HepG2 (cell line): ENCODE measurements around the gene CDC6. TPM values are rescaled to one million over a fixed set of nuclear protein-coding genes. Genes with fewer than 3 reads are reported as not detected.

Source experiments
- AHR ChIP-seq: IDR thresholded peaks from 2 replicates; pipeline ENCODE4 v1.6.1; 2018; ENCODE audit warnings: missing genetic modification reagents, missing compliant biosample characterization
- BRCA1 ChIP-seq: sonication (generic); formaldehyde crosslinking; IDR thresholded peaks from 2 replicates; pipeline ENCODE4 v1.4.0; 2020; ENCODE audit warnings: missing genetic modification reagents
- CHD4 ChIP-seq: fragments of 200-600 bp; sonication (generic); IDR thresholded peaks from 2 replicates; pipeline ENCODE4 v1.7.0; 2017; ENCODE audit warnings: mild to moderate bottlenecking, low read length, borderline replicate concordance
- HIC2 ChIP-seq: sonication (generic); formaldehyde crosslinking; IDR thresholded peaks from 2 replicates; pipeline ENCODE4 v1.9.0; 2022; ENCODE audit warnings: low read depth, missing genetic modification reagents
- HOXD1 ChIP-seq: sonication (generic); formaldehyde crosslinking; IDR thresholded peaks from 2 replicates; pipeline ENCODE4 v1.5.0; 2020; ENCODE audit warnings: missing genetic modification reagents
- IRF2 ChIP-seq: IDR thresholded peaks from 2 replicates; pipeline ENCODE4 v1.6.1; 2018; ENCODE audit warnings: missing genetic modification reagents, missing compliant biosample characterization
- KDM2A ChIP-seq: sonication (generic); formaldehyde crosslinking; IDR thresholded peaks from 2 replicates; pipeline ENCODE4 v1.4.0; 2020; ENCODE audit warnings: low read depth, missing genetic modification reagents, borderline replicate concordance
- KMT2B ChIP-seq: IDR thresholded peaks from 2 replicates; pipeline ENCODE4 v1.6.1; 2016; ENCODE audit warnings: missing genetic modification reagents, missing compliant biosample characterization
- MIER3 ChIP-seq: IDR thresholded peaks from 2 replicates; pipeline ENCODE4 v1.6.1; 2016; ENCODE audit warnings: missing compliant biosample characterization, borderline replicate concordance
- MXD3 ChIP-seq: IDR thresholded peaks from 2 replicates; pipeline ENCODE4 v1.6.1; 2016; ENCODE audit warnings: mild to moderate bottlenecking, missing biosample characterization, missing genetic modification reagents
- MXI1 ChIP-seq: IDR thresholded peaks from 3 replicates; pipeline ENCODE4 v1.6.1; 2012; ENCODE audit warnings: low read depth, low read length, inconsistent platforms, borderline replicate concordance
- MYC ChIP-seq: sonication (generic); formaldehyde crosslinking; IDR thresholded peaks from 2 replicates; pipeline ENCODE4 v1.9.0; 2021; ENCODE audit warnings: missing genetic modification reagents, borderline replicate concordance
- NR2F2 ChIP-seq: IDR thresholded peaks from 2 replicates; pipeline ENCODE4 v1.6.1; 2012; ENCODE audit warnings: low read depth, inconsistent platforms, borderline replicate concordance
- RARA ChIP-seq: IDR thresholded peaks from 2 replicates; pipeline ENCODE4 v1.6.1; 2016; ENCODE audit warnings: missing genetic modification reagents, missing compliant biosample characterization
- REL ChIP-seq: sonication (generic); formaldehyde crosslinking; conservative IDR thresholded peaks from 2 replicates; pipeline ENCODE4 v1.8.0; 2022; ENCODE audit warnings: mild to moderate bottlenecking, missing genetic modification reagents, moderate library complexity
- RORA ChIP-seq: sonication (generic); formaldehyde crosslinking; IDR thresholded peaks from 2 replicates; pipeline ENCODE4 v1.5.0; 2020; ENCODE audit warnings: mild to moderate bottlenecking, missing genetic modification reagents, moderate library complexity
- SMYD3 ChIP-seq: sonication (generic); formaldehyde crosslinking; IDR thresholded peaks from 2 replicates; pipeline ENCODE4 v1.8.1; 2023; ENCODE audit warnings: mild to moderate bottlenecking, missing genetic modification reagents
- YEATS4 ChIP-seq: sonication (generic); formaldehyde crosslinking; IDR thresholded peaks from 2 replicates; pipeline ENCODE4 v1.4.0; 2020; ENCODE audit warnings: missing genetic modification reagents, borderline replicate concordance
- ZBTB49 ChIP-seq: sonication (generic); formaldehyde crosslinking; IDR thresholded peaks from 2 replicates; pipeline ENCODE4 v1.4.0; 2020; ENCODE audit warnings: missing genetic modification reagents, borderline replicate concordance
- ZEB1 ChIP-seq: IDR thresholded peaks from 2 replicates; pipeline ENCODE4 v1.6.1; 2012; ENCODE audit warnings: mild to moderate bottlenecking, low read depth, inconsistent platforms; ENCODE audit not compliant: insufficient replicate concordance
- ZFP36L1 ChIP-seq: sonication (generic); formaldehyde crosslinking; IDR thresholded peaks from 2 replicates; pipeline ENCODE4 v1.8.0; 2022; ENCODE audit warnings: mild to moderate bottlenecking, missing genetic modification reagents, moderate library complexity
- ZNF17 ChIP-seq: sonication (generic); formaldehyde crosslinking; IDR thresholded peaks from 2 replicates; pipeline ENCODE4 v1.5.0; 2020; ENCODE audit warnings: mild to moderate bottlenecking, missing genetic modification reagents
- ZNF282 ChIP-seq: fragments of 450-650 bp; IDR thresholded peaks from 2 replicates; pipeline ENCODE4 v1.6.1; 2018; ENCODE audit not compliant: partially characterized antibody
- ZNF574 ChIP-seq: sonication (generic); formaldehyde crosslinking; IDR thresholded peaks from 2 replicates; pipeline ENCODE4 v1.4.0; 2020; ENCODE audit warnings: missing genetic modification reagents
- polyA plus RNA-seq, 8 experiments: library from polyadenylated mRNA; depleted of rRNA in 3 of 8; stranded (reverse) in 7 of 8; unstranded in 1 of 8; fragments of >200 nt; fragmentation: Illumina TruSeq in 4 of 8; extraction: Trizol in 4 of 8; gene quantifications; 2 replicates each; pipeline versions ENCODE4 v1.2.1 to v1.2.3, GENCODE V29; 2011 to 2016; ENCODE audit warnings: low read depth in 4 of 8, missing spikeins in 1 of 8, mixed read lengths in 1 of 8; ENCODE audit not compliant: insufficient read depth in 1 of 8
- total RNA-seq, 5 experiments: library from RNA; depleted of rRNA; stranded (reverse); fragments of >200 nt; fragmentation: Illumina TruSeq; extraction: Trizol; gene quantifications; 2 replicates each; pipeline ENCODE4 v1.2.3, GENCODE V29; 2016; ENCODE audit warnings: low read depth in 1 of 5

Gene CDC6
- total and polyA plus RNA-seq, 2 of the 13 experiments (the other 11 are each of a cell fraction or from before 2014, with no cell fraction given) = 17.4 to 114 TPM

- TF ChIP-seq ZBTB49 (0 out of 2 replicates have a peak, but pooled peaks have one; percentile 24), SMYD3 (CRISPR knock-in tag) (no peak), HIC2 (CRISPR knock-in tag) (peak; percentile 89), HOXD1 (no peak), BRCA1 (CRISPR knock-in tag) (no peak), YEATS4 (CRISPR knock-in tag) (peak; percentile 51; the same call in 1 of the 2 replicates), NR2F2 (no peak; the same call in 1 of the 2 replicates), ZNF574 (CRISPR knock-in tag) (peak; percentile 55), AHR (CRISPR knock-in tag) (no peak), CHD4 (no peak), MIER3 (CRISPR knock-in tag) (peak; percentile 39; the same call in 1 of the 2 replicates), RORA (no peak), MXD3 (CRISPR knock-in tag) (peak; percentile 62; the same call in 1 of the 2 replicates), MYC (CRISPR knock-in tag) (peak; percentile 92), RARA (CRISPR knock-in tag) (peak; percentile 65), MXI1 (peak; percentile 88; the same call in 1 of the 3 replicates), REL (CRISPR knock-in tag) (no peak), ZFP36L1 (no peak), ZNF282 (no peak), ZEB1 (peak; percentile 99), KMT2B (CRISPR knock-in tag) (peak; percentile 70; the same call in 1 of the 2 replicates), KDM2A (CRISPR knock-in tag) (no peak), IRF2 (CRISPR knock-in tag) (peak; percentile 59), ZNF17 (CRISPR knock-in tag) (no peak)
Observed at GRCh38 chr17:40345161-40345993, 57.7 kb downstream of the CDC6 start (continued).
